SK-N-SH (cell line): ENCODE results near the gene SSRP1. TPM values are rescaled to one million over a fixed set of nuclear protein-coding genes. Genes with fewer than 3 reads are reported as not detected.

ENCODE experiments used
- CTCF ChIA-PET: fragments of 300-600, 350-600 bp; formaldehyde crosslinking; extraction: SDS; loops from one replicate; lab custom pipeline; 2021; lab: Yijun Ruan, JAX
- POLR2A ChIA-PET: fragments of 350-600 bp; sonication (Branson Sonifier 250); formaldehyde crosslinking; extraction: SDS; loops from one replicate; lab custom pipeline; 2020; ENCODE audit warnings: antibody characterized with exemption, inconsistent platforms; lab: Yijun Ruan, JAX
- DNase-seq: peaks from one replicate; pipeline ENCODE4 v3.0.0; 2012
- H2AFZ ChIP-seq: fragments of 200-600 bp; sonication (generic); 2 replicates; pipeline ENCODE4 v1.8.1; 2016; ENCODE audit warnings: antibody characterized with exemption, mild to moderate bottlenecking, low read depth
- H3F3A ChIP-seq: fragments of 200-600 bp; sonication (generic); replicated peaks from 2 replicates; pipeline ENCODE3; 2016; ENCODE audit warnings: antibody characterized with exemption, mild to moderate bottlenecking; ENCODE audit not compliant: insufficient read depth
- H3K27ac ChIP-seq, 2 experiments: fragments of 200-500 bp in 1 of 2; fragments of 200-600 bp in 1 of 2; sonication (Bioruptor generic) in 1 of 2; sonication (generic), shearing (Covaris generic) in 1 of 2; 2 replicates each; pipeline versions ENCODE4 v1.5.1 to v1.6.1; 2014 to 2016; ENCODE audit warnings: low read depth in 2 of 2, inconsistent platforms in 1 of 2, low read length in 1 of 2, mild to moderate bottlenecking in 1 of 2, mixed read lengths in 1 of 2
- H3K27me3 ChIP-seq: fragments of 200-600 bp; sonication (generic), shearing (Covaris generic); 2 replicates; pipeline ENCODE4 v1.6.1; 2016; ENCODE audit warnings: mixed run types; ENCODE audit not compliant: insufficient read depth
- H3K36me3 ChIP-seq, 2 experiments: fragments of 200-500 bp in 1 of 2; fragments of 200-600 bp in 1 of 2; sonication (Bioruptor generic) in 1 of 2; sonication (generic) in 1 of 2; replicated peaks in 1 of 2; 2 replicates each; pipeline versions ENCODE3 to v1.5.1; 2014 to 2016; ENCODE audit warnings: low read length in 1 of 2, mild to moderate bottlenecking in 1 of 2; ENCODE audit not compliant: insufficient read depth in 2 of 2, control insufficient read depth in 1 of 2
- H3K4me1 ChIP-seq, 2 experiments: fragments of 200-500 bp in 1 of 2; fragments of 200-600 bp in 1 of 2; sonication (Bioruptor generic) in 1 of 2; sonication (generic), shearing (Covaris generic) in 1 of 2; 2 replicates each; pipeline versions ENCODE4 v1.5.1 to v1.6.1; 2014 to 2016; ENCODE audit warnings: low read depth in 1 of 2, low read length in 1 of 2, mixed run types in 1 of 2; ENCODE audit not compliant: insufficient read depth in 2 of 2, control insufficient read depth in 1 of 2
- H3K4me2 ChIP-seq: fragments of 200-600 bp; sonication (generic), shearing (Covaris generic); 2 replicates; pipeline ENCODE4 v1.6.1; 2017; ENCODE audit warnings: mixed run types
- H3K4me3 ChIP-seq, 2 experiments: fragments of 200-500 bp in 1 of 2; fragments of 200-600 bp in 1 of 2; sonication (Bioruptor generic) in 1 of 2; sonication (generic), shearing (Covaris generic) in 1 of 2; 2 replicates each; pipeline versions ENCODE4 v1.5.1 to v1.8.1; 2014 to 2016; ENCODE audit warnings: low read depth in 2 of 2, inconsistent platforms in 1 of 2, low read length in 1 of 2, mild to moderate bottlenecking in 1 of 2, mixed read lengths in 1 of 2, moderate library complexity in 1 of 2
- H3K79me2 ChIP-seq: fragments of 200-600 bp; sonication (generic); 2 replicates; pipeline ENCODE4 v1.8.1; 2017; ENCODE audit warnings: mild to moderate bottlenecking; ENCODE audit not compliant: insufficient read depth
- H3K9ac ChIP-seq: fragments of 200-600 bp; sonication (generic); 2 replicates; pipeline ENCODE4 v1.6.1; 2017; ENCODE audit warnings: mixed run types
- H3K9me2 ChIP-seq: fragments of 200-600 bp; sonication (generic); 2 replicates; pipeline ENCODE4 v1.6.1; 2017; ENCODE audit warnings: mixed run types
- H3K9me3 ChIP-seq: fragments of 200-600 bp; sonication (generic); 2 replicates; pipeline ENCODE4 v1.6.1; 2017; ENCODE audit warnings: mixed run types, mild to moderate bottlenecking, moderate library complexity
- H4K20me1 ChIP-seq: fragments of 200-600 bp; sonication (generic); 2 replicates; pipeline ENCODE4 v1.6.1; 2017; ENCODE audit warnings: mild to moderate bottlenecking, mixed run types; ENCODE audit not compliant: insufficient read depth
- CHD2 ChIP-seq: fragments of 150-350 bp; IDR thresholded peaks from 2 replicates; pipeline ENCODE4 v1.6.1; 2018; ENCODE audit warnings: low read length; ENCODE audit not compliant: partially characterized antibody
- CTCF ChIP-seq: fragments of 200-600 bp; sonication (generic); IDR thresholded peaks from 2 replicates; pipeline ENCODE4 v1.6.1; 2017; ENCODE audit warnings: antibody characterized with exemption, mild to moderate bottlenecking, moderate library complexity
- ELF1 ChIP-seq: IDR thresholded peaks from 2 replicates; pipeline ENCODE4 v1.4.0; 2012
- GABPA ChIP-seq: IDR thresholded peaks from 2 replicates; pipeline ENCODE4 v1.4.0; 2012; ENCODE audit warnings: low read depth, mild to moderate bottlenecking
- MXI1 ChIP-seq: IDR thresholded peaks from 2 replicates; pipeline ENCODE4 v1.6.1; 2012; ENCODE audit warnings: mild to moderate bottlenecking, low read depth, low read length, improper control_type of control experiment
- POLR2AphosphoS5 ChIP-seq: IDR thresholded peaks from 2 replicates; pipeline ENCODE4 v1.6.1; 2012; ENCODE audit warnings: low read depth, low read length
- RCOR1 ChIP-seq: fragments of 150-350 bp; IDR thresholded peaks from 2 replicates; pipeline ENCODE4 v1.6.1; 2017; ENCODE audit warnings: antibody characterized with exemption, low read length
- RFX5 ChIP-seq: IDR thresholded peaks from 2 replicates; pipeline ENCODE4 v1.6.1; 2012; ENCODE audit warnings: mild to moderate bottlenecking, improper control_type of control experiment, low read length
- USF1 ChIP-seq: IDR thresholded peaks from 2 replicates; pipeline ENCODE4 v1.4.0; 2012; ENCODE audit warnings: low read depth, borderline replicate concordance
- USF2 ChIP-seq: fragments of 150-350 bp; IDR thresholded peaks from 2 replicates; pipeline ENCODE4 v1.6.1; 2017; ENCODE audit warnings: antibody characterized with exemption, low read length, low read depth, borderline replicate concordance
- WGBS: methylation state at CpG from one replicate; pipeline ENCODE4 v1.1.6; 2017; ENCODE audit warnings: low lambda C conversion rate; 5-methylcytosine and 5-hydroxymethylcytosine counted together
- polyA plus RNA-seq, 3 experiments: library from polyadenylated mRNA; depleted of rRNA; stranded (reverse); fragments of >200 nt; gene quantifications; 2 replicates each; pipeline ENCODE4 v1.2.3, GENCODE V29; 2012

SSRP1 gene
- polyA plus RNA-seq, 1 of the 3 experiments (the other 2 are of a cell fraction) = 137 TPM

- Histone ChIP-seq H3K4me3 (no peak overlapping the region), H3K9ac (no peak overlapping the region), H3K79me2 (no peaks in the 10 kb centered on the region), H3K36me3 (no peaks in the 10 kb centered on the region), H3K9me3 (no peaks in the 10 kb centered on the region), H2AFZ (no peak overlapping the region), H4K20me1 (no peaks in the 10 kb centered on the region), H3F3A (no peaks in the 10 kb centered on the region), H3K4me1 (peaks cover 0 to under 1% of the 10 kb centered on the region in 2 experiments; a peak in 1 of 4 replicates), H3K4me2 (no peak overlapping the region), H3K27ac (no peak overlapping the region), H3K27me3 (peaks cover 4% of the 10 kb centered on the region; the same call in 1 of the 2 replicates), H3K9me2 (no peaks in the 10 kb centered on the region)
- no peak for DNase-seq
- ChIA-PET CTCF (no interaction called here), POLR2A (no interaction called here)
- 75% methylated on average over 6 of the region's 6 CpGs for WGBS
- TF ChIP-seq USF2 = no peak
- no peak for TF ChIP-seq POLR2AphosphoS5
- no peak for TF ChIP-seq ELF1
- TF ChIP-seq USF1 = no peak
- no peak for TF ChIP-seq GABPA
- TF ChIP-seq CTCF = no peak
Observed at GRCh38 chr11:57354699-57355098, 19.0 kb upstream of the SSRP1 start.

- Histone ChIP-seq H3K27me3 (peaks cover 4% of the 10 kb centered on the region; the same call in 1 of the 2 replicates), H3K79me2 (no peaks in the 10 kb centered on the region), H2AFZ (no peak overlapping the region), H3K36me3 (no peaks in the 10 kb centered on the region), H3K27ac (no peak overlapping the region), H3K4me1 (peaks cover 0 to 2% of the 10 kb centered on the region in 2 experiments; a peak in 1 of 4 replicates), H3F3A (no peaks in the 10 kb centered on the region), H3K4me2 (no peak overlapping the region), H3K9me3 (no peaks in the 10 kb centered on the region), H4K20me1 (no peaks in the 10 kb centered on the region), H3K4me3 (no peak overlapping the region), H3K9me2 (no peaks in the 10 kb centered on the region), H3K9ac (no peak overlapping the region)
- no peak for DNase-seq
- TF ChIP-seq RCOR1 (no peak), ELF1 (no peak), RFX5 (no peak), CHD2 (no peak), MXI1 (no peak)
- ChIA-PET POLR2A (no interaction called here), CTCF (interaction anchor here (1.0 to 1.2 kb wide), 3 partner anchors 70 to 105 kb away, joined by 3 read pairs; no protein-coding TSS in a partner anchor)
- 72% methylated on average over 4 of the region's 4 CpGs for WGBS
Observed at GRCh38 chr11:57353852-57354251, 18.2 kb upstream of the SSRP1 start.
